Left renal pelvis (tissue), 4 donors: ENCODE measurements around the gene ANKFN1. TPM values are rescaled to one million over a fixed set of nuclear protein-coding genes. Genes with fewer than 3 reads are reported as not detected.

Source experiments
- DNase-seq, 4 donors: peaks; one replicate each; pipeline ENCODE4 v3.0.0-alpha.2; 2013; ENCODE audit warnings: low read depth in 4 of 4, low spot score in 3 of 4
- polyA plus RNA-seq, 4 donors: library from polyadenylated mRNA; unstranded; fragments of 120-200 nt; gene quantifications; one replicate each; pipeline ENCODE4 v1.2.1, GENCODE V29; 2013; ENCODE audit not compliant: insufficient read length in 4 of 4

ANKFN1 gene
- polyA plus RNA-seq, 4 donors, result 0.80 to 1.4 (median 1.1) TPM

- no peak for DNase-seq
These were observed 335.5 kb downstream of the ANKFN1 start for GRCh38 chr17:56488800-56489199.

GRCh38 chr17:56489980-56490379, 336.7 kb downstream of the ANKFN1 start:
- no peak for DNase-seq

- no peak for DNase-seq
These were observed 342.3 kb downstream of the ANKFN1 start for GRCh38 chr17:56495556-56495955.

- no peak for DNase-seq
These were observed 343.9 kb downstream of the ANKFN1 start for GRCh38 chr17:56497132-56497531.

- no peak for DNase-seq
These were observed 346.6 kb downstream of the ANKFN1 start for GRCh38 chr17:56499799-56500388.

- no peak for DNase-seq
These were observed 348.9 kb downstream of the ANKFN1 start for GRCh38 chr17:56502120-56502654.

GRCh38 chr17:56505154-56505756, 352.0 kb downstream of the ANKFN1 start:
- DNase-seq, result no peak

- DNase-seq, result no peak
These were observed 353.1 kb downstream of the ANKFN1 start for GRCh38 chr17:56506349-56506748.

- no peak for DNase-seq
These were observed 357.5 kb downstream of the ANKFN1 start for GRCh38 chr17:56510554-56511342.

GRCh38 chr17:56514264-56514663, 361.0 kb downstream of the ANKFN1 start:
- DNase-seq, result no peak

GRCh38 chr17:56514899-56515298, 361.6 kb downstream of the ANKFN1 start:
- no peak for DNase-seq

- no peak for DNase-seq
These were observed 368.3 kb downstream of the ANKFN1 start for GRCh38 chr17:56521414-56522141.

- DNase-seq, result no peak
These were observed 369.8 kb downstream of the ANKFN1 start for GRCh38 chr17:56523042-56523441.

GRCh38 chr17:56528696-56529095, 375.4 kb downstream of the ANKFN1 start:
- no peak for DNase-seq

- no peak for DNase-seq
These were observed 379.7 kb downstream of the ANKFN1 start for GRCh38 chr17:56532926-56533325.

GRCh38 chr17:56536766-56537165, 383.5 kb downstream of the ANKFN1 start:
- DNase-seq, result no peak

GRCh38 chr17:56540836-56541235, 387.6 kb downstream of the ANKFN1 start:
- DNase-seq, result no peak

- no peak for DNase-seq
These were observed 390.0 kb downstream of the ANKFN1 start for GRCh38 chr17:56543280-56543679.

GRCh38 chr17:56545106-56545505, 391.8 kb downstream of the ANKFN1 start:
- DNase-seq, result no peak

- no peak for DNase-seq
These were observed 392.7 kb downstream of the ANKFN1 start for GRCh38 chr17:56545930-56546329.

- no peak for DNase-seq
These were observed 395.4 kb downstream of the ANKFN1 start for GRCh38 chr17:56548661-56549060.
